Measurements from ENCODE around the gene IGHMBP2.

GRCh38 chr11:68923614-68924013, 19.9 kb downstream of the IGHMBP2 start:
- TF ChIP-seq, protein P1, sequence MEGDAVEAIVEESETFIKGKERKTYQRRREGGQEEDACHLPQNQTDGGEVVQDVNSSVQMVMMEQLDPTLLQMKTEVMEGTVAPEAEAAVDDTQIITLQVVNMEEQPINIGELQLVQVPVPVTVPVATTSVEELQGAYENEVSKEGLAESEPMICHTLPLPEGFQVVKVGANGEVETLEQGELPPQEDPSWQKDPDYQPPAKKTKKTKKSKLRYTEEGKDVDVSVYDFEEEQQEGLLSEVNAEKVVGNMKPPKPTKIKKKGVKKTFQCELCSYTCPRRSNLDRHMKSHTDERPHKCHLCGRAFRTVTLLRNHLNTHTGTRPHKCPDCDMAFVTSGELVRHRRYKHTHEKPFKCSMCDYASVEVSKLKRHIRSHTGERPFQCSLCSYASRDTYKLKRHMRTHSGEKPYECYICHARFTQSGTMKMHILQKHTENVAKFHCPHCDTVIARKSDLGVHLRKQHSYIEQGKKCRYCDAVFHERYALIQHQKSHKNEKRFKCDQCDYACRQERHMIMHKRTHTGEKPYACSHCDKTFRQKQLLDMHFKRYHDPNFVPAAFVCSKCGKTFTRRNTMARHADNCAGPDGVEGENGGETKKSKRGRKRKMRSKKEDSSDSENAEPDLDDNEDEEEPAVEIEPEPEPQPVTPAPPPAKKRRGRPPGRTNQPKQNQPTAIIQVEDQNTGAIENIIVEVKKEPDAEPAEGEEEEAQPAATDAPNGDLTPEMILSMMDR (IDR thresholded peaks at IDR 0.05; ENCODE audit: low read depth, low read length, poor library complexity, severe bottlenecking) = no peak
- TF ChIP-seq EZH2phosphoT487 (IDR thresholded peaks at IDR 0.05; ENCODE audit: borderline replicate concordance, low read length) = no peak
